NT2/D1 (cell line): ENCODE data around the gene RALB.

Source experiments
- DNase-seq: peaks from one replicate; pipeline ENCODE4 v3.0.0-alpha.2; 2011; ENCODE audit warnings: low read depth, low spot score
- H3K27me3 ChIP-seq: 2 replicates; pipeline ENCODE4 v1.6.0; 2011; ENCODE audit warnings: mild to moderate bottlenecking; ENCODE audit not compliant: insufficient read length, insufficient read depth
- H3K36me3 ChIP-seq: 2 replicates; pipeline ENCODE4 v1.6.1; 2011; ENCODE audit warnings: mild to moderate bottlenecking, low read length, mixed read lengths; ENCODE audit not compliant: insufficient read depth, insufficient read length
- H3K4me1 ChIP-seq: 2 replicates; pipeline ENCODE4 v1.5.1; 2011; ENCODE audit not compliant: insufficient read depth, insufficient read length
- H3K4me3 ChIP-seq: 2 replicates; pipeline ENCODE4 v1.5.1; 2011; ENCODE audit warnings: low read depth; ENCODE audit not compliant: insufficient read length
- H3K9ac ChIP-seq: 2 replicates; pipeline ENCODE4 v1.6.0; 2011; ENCODE audit warnings: low read depth; ENCODE audit not compliant: insufficient read length
- H3K9me3 ChIP-seq: 2 replicates; pipeline ENCODE4 v1.5.1; 2011; ENCODE audit warnings: mild to moderate bottlenecking, low read length; ENCODE audit not compliant: insufficient read depth
- SUZ12 ChIP-seq: IDR thresholded peaks from 2 replicates; pipeline ENCODE4 v1.6.1; 2011; ENCODE audit not compliant: insufficient read length, insufficient read depth; ENCODE audit errors: extremely low read depth
- YY1 ChIP-seq: IDR thresholded peaks from 2 replicates; pipeline ENCODE4 v1.6.1; 2011; ENCODE audit not compliant: insufficient read length, insufficient read depth
- ZNF274 ChIP-seq: IDR thresholded peaks from 2 replicates; pipeline ENCODE4 v1.6.1; 2011; ENCODE audit warnings: mild to moderate bottlenecking, low read depth, low read length

RALB gene

GRCh38 chr2:120208381-120209353 lies 44.0 kb upstream of the RALB start:
- H3K4me1 ChIP-seq, result peaks cover 14% of the 10 kb centered on the region
- H3K4me3 ChIP-seq, result no peak overlapping the region
- H3K27me3 ChIP-seq, result no peaks in the 10 kb centered on the region
- no peaks in the 10 kb centered on the region for H3K36me3 ChIP-seq
- no peaks in the 10 kb centered on the region for H3K9me3 ChIP-seq
- H3K9ac ChIP-seq, result no peak overlapping the region
- no peak for DNase-seq
- no peak for TF ChIP-seq ZNF274
- TF ChIP-seq SUZ12, result no peak
- TF ChIP-seq YY1, result no peak

- Histone ChIP-seq H3K4me3 (no peak overlapping the region), H3K9ac (no peak overlapping the region), H3K9me3 (no peaks in the 10 kb centered on the region), H3K27me3 (no peaks in the 10 kb centered on the region), H3K4me1 (peaks cover 8% of the 10 kb centered on the region), H3K36me3 (no peaks in the 10 kb centered on the region)
- TF ChIP-seq YY1 (no peak), ZNF274 (no peak), SUZ12 (no peak)
- DNase-seq, result no peak
These were observed 43.0 kb upstream of the RALB start for GRCh38 chr2:120209427-120210269.

- DNase-seq, result no peak
- H3K4me3 ChIP-seq, result no peak overlapping the region
- H3K36me3 ChIP-seq, result no peaks in the 10 kb centered on the region
These were observed 42.4 kb upstream of the RALB start for GRCh38 chr2:120210270-120210693.

GRCh38 chr2:120218181-120218580 lies 34.5 kb upstream of the RALB start:
- Histone ChIP-seq H3K4me1 (peaks cover 6% of the 10 kb centered on the region), H3K4me3 (no peak overlapping the region), H3K27me3 (no peaks in the 10 kb centered on the region), H3K9me3 (peaks cover 13% of the 10 kb centered on the region), H3K9ac (no peak overlapping the region), H3K36me3 (peaks cover 37% of the 10 kb centered on the region)
- no peak for TF ChIP-seq YY1
- TF ChIP-seq SUZ12, result no peak
- no peak for TF ChIP-seq ZNF274
- DNase-seq, result no peak

More at GRCh38 chr2:120210270-120210693, 42.4 kb upstream of the RALB start:
- peaks cover 8% of the 10 kb centered on the region for H3K4me1 ChIP-seq
- no peak overlapping the region for H3K9ac ChIP-seq
- H3K9me3 ChIP-seq, result no peaks in the 10 kb centered on the region
- no peaks in the 10 kb centered on the region for H3K27me3 ChIP-seq
- no peak for TF ChIP-seq YY1
- TF ChIP-seq ZNF274, result no peak
- no peak for TF ChIP-seq SUZ12

GRCh38 chr2:120219291-120219690 lies 33.4 kb upstream of the RALB start:
- H3K27me3 ChIP-seq, result peaks cover 7% of the 10 kb centered on the region
- no peak overlapping the region for H3K9ac ChIP-seq
- DNase-seq, result no peak
- TF ChIP-seq SUZ12, result no peak
- no peak for TF ChIP-seq YY1
- TF ChIP-seq ZNF274, result no peak
- no peak overlapping the region for H3K4me3 ChIP-seq
- peaks cover 11% of the 10 kb centered on the region for H3K4me1 ChIP-seq
- peaks cover 37% of the 10 kb centered on the region for H3K36me3 ChIP-seq
- H3K9me3 ChIP-seq, result peaks cover 13% of the 10 kb centered on the region

- no peak for DNase-seq
- TF ChIP-seq ZNF274 (no peak), SUZ12 (no peak), YY1 (no peak)
- Histone ChIP-seq H3K4me3 (no peak overlapping the region), H3K36me3 (peaks cover 37% of the 10 kb centered on the region), H3K27me3 (peaks cover 11% of the 10 kb centered on the region), H3K4me1 (peaks cover 13% of the 10 kb centered on the region), H3K9ac (no peak overlapping the region), H3K9me3 (peaks cover 13% of the 10 kb centered on the region)
These were observed 32.9 kb upstream of the RALB start for GRCh38 chr2:120219766-120220165.
